A549 (cell line): ENCODE measurements around the gene NUP205.

Experiments used
- HDAC2 ChIP-seq: fragments of 200-600 bp; sonication (generic); IDR thresholded peaks from 2 replicates; pipeline ENCODE4 v1.6.1; 2016
- HOXA7 ChIP-seq: fragments of 250-450 bp; sonication (Bioruptor Pico); IDR thresholded peaks from 2 replicates; pipeline ENCODE4 v1.5.0; 2020; ENCODE audit warnings: mild to moderate bottlenecking, moderate library complexity
- KDM5A ChIP-seq: fragments of 200-600 bp; sonication (generic); IDR thresholded peaks from 2 replicates; pipeline ENCODE4 v1.6.1; 2016; ENCODE audit warnings: antibody characterized with exemption, mild to moderate bottlenecking
- RARB ChIP-seq: fragments of 250-450 bp; sonication (Bioruptor Pico); IDR thresholded peaks from 2 replicates; pipeline ENCODE4 v1.8.0; 2021; ENCODE audit warnings: mild to moderate bottlenecking, moderate library complexity
- RNF2 ChIP-seq: fragments of 200-600 bp; sonication (generic); IDR thresholded peaks from 2 replicates; pipeline ENCODE4 v1.6.1; 2016; ENCODE audit warnings: low read depth, mild to moderate bottlenecking, antibody characterized with exemption, moderate library complexity, borderline replicate concordance
- SREBF2 ChIP-seq: fragments of 450-650 bp; IDR thresholded peaks from 2 replicates; pipeline ENCODE4 v1.6.1; 2014; ENCODE audit warnings: mild to moderate bottlenecking, moderate library complexity
- ZFP36 ChIP-seq: fragments of 450-650 bp; IDR thresholded peaks from 2 replicates; pipeline ENCODE4 v1.6.1; 2014; ENCODE audit warnings: borderline replicate concordance; ENCODE audit not compliant: partially characterized antibody
- TF ChIP-seq, protein P1 (sequence below): fragments of >200 bp; sonication (Bioruptor Twin); formaldehyde crosslinking; IDR thresholded peaks from 3 replicates; pipeline ENCODE4 v1.5.1; 2016
- TF ChIP-seq, protein P2 (sequence below): IDR thresholded peaks from 2 replicates; pipeline ENCODE4 v1.6.1; 2012

DNA sequence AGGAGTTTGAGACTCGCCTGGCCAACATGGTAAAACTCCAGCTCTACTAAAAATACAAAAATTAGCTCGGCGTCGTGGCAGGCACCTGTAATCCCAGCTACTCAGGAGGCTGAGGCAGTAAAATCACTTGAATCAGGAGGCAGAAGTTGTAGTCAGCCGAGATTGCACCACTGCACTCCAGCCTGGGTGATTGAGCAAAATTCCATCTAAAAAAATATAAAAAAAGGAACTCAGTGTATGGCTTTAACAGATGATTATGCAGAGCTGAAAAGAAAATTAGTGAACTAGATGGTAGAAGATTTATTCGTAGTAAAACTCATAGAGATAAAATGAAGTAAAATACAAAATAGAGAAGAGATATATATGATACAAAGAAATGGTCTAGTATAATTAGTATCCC is 35.2 kb upstream of the NUP205 start:
- TF ChIP-seq HOXA7 (CRISPR knock-in tag), result no peak
- TF ChIP-seq, protein P1, sequence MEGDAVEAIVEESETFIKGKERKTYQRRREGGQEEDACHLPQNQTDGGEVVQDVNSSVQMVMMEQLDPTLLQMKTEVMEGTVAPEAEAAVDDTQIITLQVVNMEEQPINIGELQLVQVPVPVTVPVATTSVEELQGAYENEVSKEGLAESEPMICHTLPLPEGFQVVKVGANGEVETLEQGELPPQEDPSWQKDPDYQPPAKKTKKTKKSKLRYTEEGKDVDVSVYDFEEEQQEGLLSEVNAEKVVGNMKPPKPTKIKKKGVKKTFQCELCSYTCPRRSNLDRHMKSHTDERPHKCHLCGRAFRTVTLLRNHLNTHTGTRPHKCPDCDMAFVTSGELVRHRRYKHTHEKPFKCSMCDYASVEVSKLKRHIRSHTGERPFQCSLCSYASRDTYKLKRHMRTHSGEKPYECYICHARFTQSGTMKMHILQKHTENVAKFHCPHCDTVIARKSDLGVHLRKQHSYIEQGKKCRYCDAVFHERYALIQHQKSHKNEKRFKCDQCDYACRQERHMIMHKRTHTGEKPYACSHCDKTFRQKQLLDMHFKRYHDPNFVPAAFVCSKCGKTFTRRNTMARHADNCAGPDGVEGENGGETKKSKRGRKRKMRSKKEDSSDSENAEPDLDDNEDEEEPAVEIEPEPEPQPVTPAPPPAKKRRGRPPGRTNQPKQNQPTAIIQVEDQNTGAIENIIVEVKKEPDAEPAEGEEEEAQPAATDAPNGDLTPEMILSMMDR, result no peak
- TF ChIP-seq RARB (CRISPR knock-in tag), result no peak
- TF ChIP-seq SREBF2, result no peak
- TF ChIP-seq, protein P2, sequence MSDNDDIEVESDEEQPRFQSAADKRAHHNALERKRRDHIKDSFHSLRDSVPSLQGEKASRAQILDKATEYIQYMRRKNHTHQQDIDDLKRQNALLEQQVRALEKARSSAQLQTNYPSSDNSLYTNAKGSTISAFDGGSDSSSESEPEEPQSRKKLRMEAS, result no peak
- no peak for TF ChIP-seq RNF2
- TF ChIP-seq ZFP36, result no peak
- no peak for TF ChIP-seq KDM5A
- TF ChIP-seq HDAC2, result no peak
